GM23248 (cell line): ENCODE results near the gene ATP5PF. TPM values are rescaled to one million over a fixed set of nuclear protein-coding genes. Genes with fewer than 3 reads are reported as not detected.

ENCODE experiments used
- DNase-seq: peaks from one replicate; pipeline ENCODE4 v3.0.0-alpha.2; 2015
- H2AFZ ChIP-seq: fragments of 200-600 bp; sonication (generic); 2 replicates; pipeline ENCODE4 v1.6.1; 2016; ENCODE audit warnings: antibody characterized with exemption
- H3F3A ChIP-seq: fragments of 200-600 bp; sonication (generic); 2 replicates; pipeline ENCODE4 v1.6.1; 2016; ENCODE audit warnings: mild to moderate bottlenecking, antibody characterized with exemption, mixed run types; ENCODE audit not compliant: insufficient read depth
- H3K27ac ChIP-seq: fragments of 200-600 bp; sonication (generic); 2 replicates; pipeline ENCODE4 v1.5.1; 2016; ENCODE audit warnings: mild to moderate bottlenecking
- H3K27me3 ChIP-seq: fragments of 200-600 bp; sonication (generic); replicated peaks from 2 replicates; pipeline ENCODE4 v1.6.1; 2016; ENCODE audit warnings: mild to moderate bottlenecking; ENCODE audit not compliant: insufficient read depth
- H3K36me3 ChIP-seq: fragments of 200-600 bp; sonication (generic); 2 replicates; pipeline ENCODE4 v1.6.1; 2016; ENCODE audit warnings: low read depth, mild to moderate bottlenecking
- H3K4me1 ChIP-seq: fragments of 200-600 bp; sonication (generic); 2 replicates; pipeline ENCODE4 v1.6.1; 2016; ENCODE audit warnings: mild to moderate bottlenecking; ENCODE audit not compliant: insufficient read depth
- H3K4me2 ChIP-seq: fragments of 200-600 bp; sonication (generic); one replicate; pipeline ENCODE4 v1.6.1; 2016; ENCODE audit warnings: mild to moderate bottlenecking; ENCODE audit not compliant: unreplicated experiment
- H3K4me3 ChIP-seq: fragments of 200-600 bp; sonication (generic); 2 replicates; pipeline ENCODE4 v1.5.1; 2016; ENCODE audit warnings: mild to moderate bottlenecking
- H3K79me2 ChIP-seq: fragments of 200-600 bp; sonication (generic); 2 replicates; pipeline ENCODE4 v1.6.1; 2016; ENCODE audit warnings: mild to moderate bottlenecking; ENCODE audit not compliant: insufficient read depth
- H3K9ac ChIP-seq: fragments of 200-600 bp; sonication (generic); 2 replicates; pipeline ENCODE4 v1.6.1; 2016; ENCODE audit warnings: mild to moderate bottlenecking
- H3K9me2 ChIP-seq: fragments of 200-600 bp; sonication (generic); 2 replicates; pipeline ENCODE4 v1.6.1; 2016; ENCODE audit warnings: mixed run types, mild to moderate bottlenecking, moderate library complexity; ENCODE audit not compliant: insufficient read depth
- H3K9me3 ChIP-seq: fragments of 200-600 bp; sonication (generic); one replicate; pipeline ENCODE4 v1.6.1; 2017; ENCODE audit warnings: low read depth
- H4K20me1 ChIP-seq: fragments of 200-600 bp; sonication (generic); 2 replicates; pipeline ENCODE4 v1.6.0; 2016; ENCODE audit not compliant: insufficient read depth
- EZH2 ChIP-seq: fragments of 200-600 bp; sonication (generic); IDR thresholded peaks from 2 replicates; pipeline ENCODE4 v1.6.1; 2018; ENCODE audit warnings: antibody characterized with exemption, mild to moderate bottlenecking; ENCODE audit not compliant: insufficient read depth, poor library complexity, severe bottlenecking
- EZH2phosphoT487 ChIP-seq: fragments of 200-600 bp; sonication (generic); IDR thresholded peaks from 2 replicates; pipeline ENCODE4 v1.6.1; 2018; ENCODE audit warnings: antibody characterized with exemption, moderate library complexity, mild to moderate bottlenecking, low read depth; ENCODE audit not compliant: insufficient read depth
- WGBS, 2 experiments: methylation state at CpG; one replicate each; pipeline ENCODE4 v1.1.6; 2015 to 2017; ENCODE audit warnings: low lambda C conversion rate in 2 of 2, low coverage in 1 of 2; ENCODE audit errors: missing lambda C conversion rate in 2 of 2; 5-methylcytosine and 5-hydroxymethylcytosine counted together
- in situ Hi-C: fragments of 300-500 bp; cut with MboI; formaldehyde crosslinking; loops from 2 replicates; pipeline ENCODE4 v1.15.0; 2020
- polyA plus RNA-seq: library from polyadenylated mRNA; unstranded; fragments of >200 nt; fragmentation: Nextera tagmentation; extraction: Ambion mirVana; gene quantifications from 2 replicates; pipeline ENCODE4 v1.2.1, GENCODE V29; 2016
- total RNA-seq: library from RNA; depleted of rRNA; stranded (reverse); fragments of >200 nt; shearing (Covaris generic); gene quantifications from 2 replicates; pipeline ENCODE4 v1.2.3, GENCODE V29; 2014

ATP5PF gene
- total and polyA plus RNA-seq, 2 experiments from 2014 or later = 59.3 to 376 TPM

DNA sequence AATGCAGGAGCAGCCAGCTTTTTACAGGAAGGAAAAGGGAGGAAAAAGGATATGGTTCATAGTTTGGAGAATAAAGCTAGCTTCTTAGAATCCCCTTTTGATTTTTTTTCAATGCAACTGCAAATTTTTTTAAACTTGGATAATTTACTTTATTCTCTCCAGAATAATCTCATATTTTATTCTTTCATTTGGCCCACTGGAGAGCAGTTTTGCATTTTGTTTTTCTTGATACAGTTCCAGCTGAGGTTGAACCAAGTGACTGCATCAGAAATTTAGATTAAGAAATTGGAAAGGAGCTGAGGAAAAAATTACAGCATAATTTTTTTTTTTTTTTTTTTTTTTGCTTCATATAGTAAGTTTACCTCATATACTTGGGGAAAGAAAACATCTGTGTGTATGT, 22.8 kb upstream of the ATP5PF start:
- Histone ChIP-seq H4K20me1 (no peaks in the 10 kb centered on the region), H2AFZ (no peak overlapping the region), H3K4me2 (no peak overlapping the region), H3K4me3 (no peak overlapping the region), H3K79me2 (no peaks in the 10 kb centered on the region), H3K27me3 (no peaks in the 10 kb centered on the region), H3K36me3 (peaks cover 18% of the 10 kb centered on the region), H3K9ac (no peak overlapping the region), H3K4me1 (no peaks in the 10 kb centered on the region), H3K27ac (no peak overlapping the region), H3F3A (no peaks in the 10 kb centered on the region), H3K9me2 (no peaks in the 10 kb centered on the region), H3K9me3 (no peaks in the 10 kb centered on the region)
- in situ Hi-C loops = no loop called here
- TF ChIP-seq EZH2 (no peak), EZH2phosphoT487 (no peak)
- DNase-seq = no peak

- Histone ChIP-seq H3K27me3 (no peaks in the 10 kb centered on the region), H2AFZ (no peak overlapping the region), H3K9me2 (no peaks in the 10 kb centered on the region), H3K9me3 (no peaks in the 10 kb centered on the region), H3K9ac (no peak overlapping the region), H3F3A (no peaks in the 10 kb centered on the region), H3K4me2 (no peak overlapping the region), H3K4me1 (no peaks in the 10 kb centered on the region), H3K36me3 (peaks cover 23% of the 10 kb centered on the region), H4K20me1 (no peaks in the 10 kb centered on the region), H3K27ac (no peak overlapping the region), H3K4me3 (no peak overlapping the region), H3K79me2 (no peaks in the 10 kb centered on the region)
- no peak for TF ChIP-seq EZH2phosphoT487
- no peak for TF ChIP-seq EZH2
- in situ Hi-C loops = no loop called here
- DNase-seq = no peak
- 79 to 88% methylated on average over 6 of the region's 6 CpGs for WGBS, 2 experiments
Measured at GRCh38 chr21:25756190-25756932, 21.7 kb upstream of the ATP5PF start.

- H3K4me3 ChIP-seq = no peak overlapping the region
Measured at GRCh38 chr21:25752416-25752815, 17.7 kb upstream of the ATP5PF start.

GRCh38 chr21:25750085-25750484, 15.4 kb upstream of the ATP5PF start:
- H3K79me2 ChIP-seq = no peaks in the 10 kb centered on the region; the same call in 1 of the 2 replicates
- WGBS, 2 experiments = 96 to 98% methylated on average over 6 of the region's 6 CpGs
- in situ Hi-C loops = no loop called here
- no peaks in the 10 kb centered on the region for H3K9me2 ChIP-seq
- no peak overlapping the region for H2AFZ ChIP-seq
- no peaks in the 10 kb centered on the region for H3F3A ChIP-seq
- no peaks in the 10 kb centered on the region for H3K9me3 ChIP-seq
- no peak overlapping the region for H3K9ac ChIP-seq
- H3K4me3 ChIP-seq = no peak overlapping the region
- H3K27me3 ChIP-seq = no peaks in the 10 kb centered on the region
- TF ChIP-seq EZH2phosphoT487 = no peak
- TF ChIP-seq EZH2 = no peak
- H3K36me3 ChIP-seq = peaks cover 27% of the 10 kb centered on the region
- H3K4me2 ChIP-seq = no peak overlapping the region
- H3K4me1 ChIP-seq = no peaks in the 10 kb centered on the region
- no peak overlapping the region for H3K27ac ChIP-seq
- no peaks in the 10 kb centered on the region for H4K20me1 ChIP-seq
- no peak for DNase-seq

More at GRCh38 chr21:25752416-25752815, 17.7 kb upstream of the ATP5PF start:
- TF ChIP-seq EZH2phosphoT487 (no peak), EZH2 (no peak)
- Histone ChIP-seq H3K27ac (no peak overlapping the region), H3K9me2 (no peaks in the 10 kb centered on the region), H3K27me3 (no peaks in the 10 kb centered on the region), H3K79me2 (no peaks in the 10 kb centered on the region), H3K9me3 (no peaks in the 10 kb centered on the region), H3F3A (no peaks in the 10 kb centered on the region), H3K4me2 (no peak overlapping the region), H3K36me3 (peaks cover 18% of the 10 kb centered on the region), H2AFZ (no peak overlapping the region), H4K20me1 (no peaks in the 10 kb centered on the region), H3K9ac (no peak overlapping the region), H3K4me1 (no peaks in the 10 kb centered on the region)
- 93 to 100% methylated on average over 1 of the region's 1 CpG for WGBS, 2 experiments
- DNase-seq = no peak
- in situ Hi-C loops = no loop called here

GRCh38 chr21:25744854-25745253, 10.2 kb upstream of the ATP5PF start:
- Histone ChIP-seq H3K9me2 (no peaks in the 10 kb centered on the region), H3K27me3 (no peaks in the 10 kb centered on the region), H3K9me3 (no peaks in the 10 kb centered on the region), H3K9ac (no peak overlapping the region), H3K4me3 (no peak overlapping the region), H3K4me2 (no peak overlapping the region), H4K20me1 (no peaks in the 10 kb centered on the region), H2AFZ (no peak overlapping the region), H3K36me3 (peaks cover 13% of the 10 kb centered on the region), H3K4me1 (no peaks in the 10 kb centered on the region), H3K79me2 (peaks cover 32% of the 10 kb centered on the region), H3K27ac (no peak overlapping the region), H3F3A (no peaks in the 10 kb centered on the region)
- in situ Hi-C loops = no loop called here
- TF ChIP-seq EZH2 = no peak
- TF ChIP-seq EZH2phosphoT487 = no peak
- DNase-seq = no peak
- 96 to 100% methylated on average over 2 of the region's 2 CpGs for WGBS, 2 experiments
